B cell (primary cell): ENCODE measurements around the gene PEX14. TPM values are rescaled to one million over a fixed set of nuclear protein-coding genes. Genes with fewer than 3 reads are reported as not detected.

Experiments used
- ATAC-seq: fragments of 200-7000 bp; cut with Tn5 transposase; one replicate; pipeline ENCODE4 v1.10.0; 2021; ENCODE audit warnings: low read depth, mild to moderate bottlenecking, moderate number of reproducible peaks, moderate library complexity
- CTCF ChIA-PET: fragments of 350-600 bp; sonication (Branson Sonifier 250); formaldehyde crosslinking; loops from one replicate; lab custom pipeline; 2021; ENCODE audit warnings: antibody characterized with exemption, inconsistent platforms; lab: Charles Lee
- POLR2A ChIA-PET: fragments of 350-600 bp; sonication (Branson Sonifier 250); formaldehyde crosslinking; loops from one replicate; lab custom pipeline; 2021; ENCODE audit warnings: antibody characterized with exemption; lab: Charles Lee
- DNase-seq: peaks from one replicate; pipeline ENCODE4 v3.0.0; 2013
- H2AFZ ChIP-seq: 2 replicates; pipeline ENCODE4 v1.6.1; 2012; ENCODE audit warnings: mild to moderate bottlenecking, low read depth, low read length; ENCODE audit not compliant: insufficient read depth, poor library complexity, severe bottlenecking
- H3K27ac ChIP-seq, 2 donors: 1 replicate in 1 of 2; 2 replicates in 1 of 2; pipeline ENCODE4 v1.5.1; 2012 to 2013; ENCODE audit warnings: low read length in 2 of 2, mild to moderate bottlenecking in 2 of 2, moderate library complexity in 1 of 2
- H3K27me3 ChIP-seq, 4 experiments: fragments of 200-600 bp in 1 of 4; sonication (generic) in 1 of 4; replicated peaks in 1 of 4; 1 replicate in 2 of 4; 2 replicates in 2 of 4; pipeline versions ENCODE4 v1.6.1 to v1.7.0; 2013 to 2016; ENCODE audit warnings: low read length in 3 of 4, mild to moderate bottlenecking in 2 of 4, mixed read lengths in 1 of 4, moderate library complexity in 1 of 4; ENCODE audit not compliant: insufficient read depth in 4 of 4, control insufficient read depth in 3 of 4; ENCODE audit errors: control extremely low read depth in 1 of 4
- H3K36me3 ChIP-seq, 2 experiments: replicated peaks in 1 of 2; 1 replicate in 1 of 2; 2 replicates in 1 of 2; pipeline versions ENCODE4 v1.6.1 to v1.7.1; 2013; ENCODE audit warnings: low read length in 1 of 2; ENCODE audit not compliant: insufficient read depth in 2 of 2, control insufficient read depth in 1 of 2; ENCODE audit errors: control extremely low read depth in 1 of 2, extremely low read depth in 1 of 2
- H3K4me1 ChIP-seq, 2 donors: fragments of 200-600 bp in 1 of 2; sonication (generic) in 1 of 2; 1 replicate in 1 of 2; 2 replicates in 1 of 2; pipeline versions ENCODE4 v1.5.1 to v1.6.1; 2013 to 2017; ENCODE audit warnings: low read length in 2 of 2; ENCODE audit not compliant: control insufficient read depth in 2 of 2, insufficient read depth in 2 of 2
- H3K4me2 ChIP-seq: replicated peaks from 2 replicates; pipeline ENCODE3; 2012; ENCODE audit warnings: mild to moderate bottlenecking, low read depth, low read length; ENCODE audit not compliant: poor library complexity, severe bottlenecking
- H3K4me3 ChIP-seq, 5 experiments: fragments of 200-600 bp in 1 of 5; sonication (generic) in 1 of 5; 1 replicate in 3 of 5; 2 replicates in 2 of 5; pipeline versions ENCODE4 v1.5.1 to v1.7.0; 2011 to 2016; ENCODE audit warnings: low read length in 4 of 5, mild to moderate bottlenecking in 4 of 5, low read depth in 2 of 5, control low read depth in 1 of 5, moderate library complexity in 1 of 5; ENCODE audit not compliant: insufficient read depth in 1 of 5; ENCODE audit errors: control extremely low read depth in 1 of 5, extremely low read depth in 1 of 5
- H3K79me2 ChIP-seq: fragments of 200-600 bp; sonication (generic); one replicate; pipeline ENCODE4 v1.6.0; 2016; ENCODE audit warnings: low read length; ENCODE audit not compliant: control insufficient read depth, insufficient read depth
- H3K9ac ChIP-seq: fragments of 200-600 bp; sonication (generic); 2 replicates; pipeline ENCODE4 v1.6.1; 2017; ENCODE audit warnings: mild to moderate bottlenecking, low read length, moderate library complexity
- H3K9me3 ChIP-seq, 3 donors: one replicate each; pipeline versions ENCODE4 v1.6.1 to v1.7.1; 2013; ENCODE audit warnings: low read length in 2 of 3; ENCODE audit not compliant: control insufficient read depth in 2 of 3, insufficient read depth in 1 of 3; ENCODE audit errors: control extremely low read depth in 1 of 3
- H4K20me1 ChIP-seq: 2 replicates; pipeline ENCODE4 v1.6.0; 2012; ENCODE audit warnings: mild to moderate bottlenecking, low read length; ENCODE audit not compliant: insufficient read depth, control insufficient read depth, poor library complexity, severe bottlenecking
- H3K27ac Mint-ChIP-seq: one replicate; pipeline ENCODE4 v1.8.0; 2021; ENCODE audit warnings: mixed read lengths
- H3K27me3 Mint-ChIP-seq: one replicate; pipeline ENCODE4 v1.8.0; 2021; ENCODE audit warnings: mixed read lengths
- H3K4me1 Mint-ChIP-seq: one replicate; pipeline ENCODE4 v1.8.0; 2021; ENCODE audit warnings: mixed read lengths
- H3K4me3 Mint-ChIP-seq: one replicate; pipeline ENCODE4 v1.8.0; 2021; ENCODE audit warnings: mixed read lengths
- H3K9me3 Mint-ChIP-seq: one replicate; pipeline ENCODE4 v1.8.0; 2022; ENCODE audit warnings: mixed read lengths; ENCODE audit not compliant: insufficient read depth
- CTCF ChIP-seq: fragments of 200-600 bp; IDR thresholded peaks from one replicate; pipeline ENCODE4 v1.8.0; 2022; ENCODE audit warnings: antibody characterized with exemption, mild to moderate bottlenecking
- EZH2 ChIP-seq: IDR thresholded peaks from 2 replicates; pipeline ENCODE4 v1.6.1; 2012; ENCODE audit warnings: borderline replicate concordance, low read depth, mild to moderate bottlenecking, moderate library complexity, low read length; ENCODE audit not compliant: insufficient read depth, poor library complexity, severe bottlenecking
- WGBS: methylation state at CpG from one replicate; pipeline ENCODE4 v1.1.5; 2013; ENCODE audit warnings: missing lambda C conversion rate; ENCODE audit not compliant: insufficient coverage; 5-methylcytosine and 5-hydroxymethylcytosine counted together
- intact Hi-C: fragments of 100-400 bp; cut with micrococcal nuclease; formaldehyde crosslinking; loops from one replicate; pipeline ENCODE4 v1.10.0; 2022
- polyA plus RNA-seq: library from polyadenylated mRNA; depleted of rRNA; stranded (reverse); fragments of >200 nt; gene quantifications from 2 replicates; pipeline ENCODE4 v1.2.3, GENCODE V29; 2012
- small RNA-seq: library from RNA; depleted of rRNA; stranded (forward); fragments of <200 nt; gene quantifications from one replicate; pipeline ENCODE3, GENCODE V24; 2012; ENCODE audit warnings: low replicate concordance, low read depth; ENCODE audit not compliant: insufficient read length
- total RNA-seq, 2 donors: library from RNA; stranded (reverse); fragments of 120-200 nt in 1 of 2; gene quantifications; 1 replicate in 1 of 2; 2 replicates in 1 of 2; pipeline versions ENCODE4 v1.2.3 to v1.2.4, GENCODE V29; 2013 to 2022

PEX14 gene
- total and polyA plus RNA-seq, 2 donors (not counting 1 experiment from before 2014, with no cell fraction given), result 14.1 to 19.3 TPM

GRCh38 chr1:10679496-10680220 lies 204.9 kb downstream of the PEX14 start:
- Mint-ChIP-seq H3K27me3 (no peaks in the 10 kb centered on the region), H3K4me3 (no peak overlapping the region), H3K27ac (no peak overlapping the region), H3K4me1 (peaks cover 8% of the 10 kb centered on the region), H3K9me3 (no peaks in the 10 kb centered on the region)
- Histone ChIP-seq H3K4me1 (no peaks in the 10 kb centered on the region), H3K4me2 (no peak overlapping the region), H3K9ac (no peak overlapping the region), H3K79me2 (peaks cover 79% of the 10 kb centered on the region), H4K20me1 (peaks cover 97% of the 10 kb centered on the region), H3K9me3 (no peaks in the 10 kb centered on the region), H2AFZ (no peak overlapping the region), H3K27me3 (no peaks in the 10 kb centered on the region), H3K27ac (no peak overlapping the region), H3K4me3 (no peak overlapping the region), H3K36me3 (no peaks in the 10 kb centered on the region)
- DNase-seq, result no peak
- TF ChIP-seq CTCF (no peak), EZH2 (no peak)
- POLR2A ChIA-PET, result no interaction called here
- intact Hi-C loops, result no loop called here
- no peak for ATAC-seq
- CTCF ChIA-PET, result no interaction called here
- WGBS, result 44% methylated on average over 4 of the region's 9 CpGs

Small RNAs within 50 kb of the gene (small RNA-seq; reads per million reads assigned to genes)
- gene RN7SL614P, result not detected

Other genes starting within 250 kb of the PEX14 start
- gene PGD, start 75.9 kb upstream of the PEX14 start, total RNA-seq, result 56.7 and 58.3 TPM in 2 replicates
- 13.7 and 14.0 TPM in 2 replicates for gene PGD, start 75.9 kb upstream of the PEX14 start, polyA plus RNA-seq
- gene CENPS, start 44.5 kb upstream of the PEX14 start, total RNA-seq, result 7.2 and 10.9 TPM in 2 replicates
- gene CENPS, start 44.5 kb upstream of the PEX14 start, polyA plus RNA-seq, result 2.9 and 3.1 TPM in 2 replicates
- gene CORT, start 24.9 kb upstream of the PEX14 start, total RNA-seq, result 0.52 and 0.90 TPM in 2 replicates
- 0.20 TPM in 1 of 2 replicates, not detected in the other for gene CORT, start 24.9 kb upstream of the PEX14 start, polyA plus RNA-seq
- 28.2 and 30.7 TPM in 2 replicates for gene DFFA, start 2.4 kb upstream of the PEX14 start, total RNA-seq
- gene DFFA, start 2.4 kb upstream of the PEX14 start, polyA plus RNA-seq, result 11.0 and 12.0 TPM in 2 replicates